GM12878 (cell line): ENCODE results near the gene METAP1D. TPM values are rescaled to one million over a fixed set of nuclear protein-coding genes. Genes with fewer than 3 reads are reported as not detected.

Experiments
- ATAC-seq: fragments of 200-7000 bp; cut with Tn5 transposase; 3 replicates; pipeline ENCODE4 v1.9.1; 2020; ENCODE audit warnings: mild to moderate bottlenecking, moderate library complexity
- BruUV-seq: library from RNA; stranded (reverse); fragments of 400-500 nt; replicated peaks from 2 replicates; lab custom pipeline; 2021; lab: Mats Ljungman, UMichigan
- CTCF ChIA-PET: fragments of 300-600 bp; sonication (Branson Sonifier 250); formaldehyde crosslinking; extraction: SDS; loops from one replicate; lab custom pipeline; 2021; ENCODE audit warnings: inconsistent platforms; lab: Yijun Ruan, JAX
- POLR2A ChIA-PET: fragments of 350-600 bp; formaldehyde crosslinking; extraction: SDS; loops from one replicate; lab custom pipeline; 2021; ENCODE audit warnings: inconsistent platforms; lab: Charles Lee
- RAD21 ChIA-PET: fragments of 300-600 bp; sonication (Branson Sonifier 250); formaldehyde crosslinking; loops from one replicate; lab custom pipeline; 2023; ENCODE audit warnings: antibody characterized with exemption; ENCODE audit not compliant: unreplicated experiment; lab: Charles Lee
- SMC1A ChIA-PET: fragments of 300-600 bp; sonication (Branson Sonifier 250); formaldehyde crosslinking; loops from one replicate; lab custom pipeline; 2023; ENCODE audit not compliant: unreplicated experiment, uncharacterized antibody; lab: Charles Lee
- DNase-seq: peaks from one replicate; pipeline ENCODE4 v3.0.0-alpha.2; 2011; ENCODE audit warnings: low read depth, low spot score
- FAIRE-seq: peaks from 3 replicates; lab custom pipeline; 2011; peaks lifted over from hg19 to GRCh38; lab: Jason Lieb, UNC
- H2AFZ ChIP-seq: 2 replicates; pipeline ENCODE4 v1.6.0; 2011; ENCODE audit warnings: low read depth, low read length, control low read depth; ENCODE audit not compliant: control insufficient read depth
- H3K27ac ChIP-seq: 2 replicates; pipeline ENCODE4 v1.5.1; 2011; ENCODE audit warnings: control low read depth; ENCODE audit not compliant: control insufficient read depth, insufficient read depth
- H3K27me3 ChIP-seq, 2 experiments: replicated peaks in 1 of 2; 2 replicates each; pipeline versions ENCODE4 v1.6.0 to v1.6.1; 2011; ENCODE audit warnings: low read length in 1 of 2; ENCODE audit not compliant: control insufficient read depth in 2 of 2, insufficient read depth in 2 of 2
- H3K36me3 ChIP-seq, 2 experiments: 2 replicates each; pipeline ENCODE4 v1.5.1; 2011; ENCODE audit warnings: low read length in 1 of 2; ENCODE audit not compliant: control insufficient read depth in 2 of 2, insufficient read depth in 2 of 2
- H3K4me1 ChIP-seq: 2 replicates; pipeline ENCODE4 v1.6.1; 2011; ENCODE audit warnings: mild to moderate bottlenecking, low read length, moderate library complexity, mixed read lengths; ENCODE audit not compliant: control insufficient read depth, insufficient read depth
- H3K4me2 ChIP-seq: 2 replicates; pipeline ENCODE4 v1.6.0; 2011; ENCODE audit warnings: control low read depth; ENCODE audit not compliant: control insufficient read depth, insufficient read depth
- H3K4me3 ChIP-seq: fragments of 200-600 bp; sonication (generic); 2 replicates; pipeline ENCODE4 v1.5.1; 2016
- H3K79me2 ChIP-seq: 2 replicates; pipeline ENCODE4 v1.6.0; 2011; ENCODE audit warnings: low read length; ENCODE audit not compliant: control insufficient read depth, insufficient read depth
- H3K9ac ChIP-seq: 2 replicates; pipeline ENCODE4 v1.8.0; 2011; ENCODE audit warnings: low read length, control low read depth, mixed read lengths; ENCODE audit not compliant: control insufficient read depth, insufficient read depth
- H3K9me3 ChIP-seq: replicated peaks from 3 replicates; pipeline ENCODE4 v1.5.1; 2011; ENCODE audit warnings: mild to moderate bottlenecking, low read length; ENCODE audit not compliant: control insufficient read depth, insufficient read depth
- H4K20me1 ChIP-seq: 2 replicates; pipeline ENCODE4 v1.6.0; 2011; ENCODE audit not compliant: control insufficient read depth, insufficient read depth
- BMI1 ChIP-seq: fragments of 450-650 bp; IDR thresholded peaks from 2 replicates; pipeline ENCODE4 v1.6.1; 2016; ENCODE audit warnings: mild to moderate bottlenecking, moderate library complexity, borderline replicate concordance
- BRCA1 ChIP-seq: IDR thresholded peaks from 2 replicates; pipeline ENCODE4 v1.6.1; 2011; ENCODE audit warnings: low read depth, low read length, improper control_type of control experiment
- CHD2 ChIP-seq: IDR thresholded peaks from 2 replicates; pipeline ENCODE4 v1.6.1; 2011; ENCODE audit warnings: low read depth, low read length, improper control_type of control experiment, borderline replicate concordance
- EED ChIP-seq: sonication (generic); IDR thresholded peaks from 2 replicates; pipeline ENCODE4 v1.6.1; 2016; ENCODE audit warnings: antibody characterized with exemption, low read depth
- HCFC1 ChIP-seq: fragments of 150-350 bp; IDR thresholded peaks from 2 replicates; pipeline ENCODE4 v1.6.1; 2014; ENCODE audit warnings: low read length
- IRF3 ChIP-seq: fragments of 450-650 bp; IDR thresholded peaks from 2 replicates; pipeline ENCODE4 v1.6.1; 2014; ENCODE audit warnings: mild to moderate bottlenecking
- NFYB ChIP-seq: IDR thresholded peaks from 2 replicates; pipeline ENCODE4 v1.6.1; 2011; ENCODE audit warnings: low read depth, mild to moderate bottlenecking, low read length, improper control_type of control experiment, moderate library complexity; ENCODE audit not compliant: insufficient read depth
- PRDM15 ChIP-seq: fragments of 450-650 bp; formaldehyde crosslinking; IDR thresholded peaks from 2 replicates; pipeline ENCODE4 v1.4.0; 2020; ENCODE audit warnings: mild to moderate bottlenecking, moderate library complexity
- RAD51 ChIP-seq: fragments of 450-650 bp; IDR thresholded peaks from 2 replicates; pipeline ENCODE4 v1.6.1; 2016; ENCODE audit warnings: moderate library complexity, mild to moderate bottlenecking, inconsistent platforms
- RCOR1 ChIP-seq: conservative IDR thresholded peaks from 2 replicates; pipeline ENCODE4 v1.6.1; 2012; ENCODE audit warnings: low read depth, low read length, improper control_type of control experiment
- SKIL ChIP-seq: fragments of 450-650 bp; IDR thresholded peaks from 2 replicates; pipeline ENCODE4 v1.6.1; 2017; ENCODE audit warnings: mild to moderate bottlenecking, low read depth, inconsistent platforms; ENCODE audit not compliant: poor library complexity, severe bottlenecking
- STAT3 ChIP-seq: IDR thresholded peaks from 2 replicates; pipeline ENCODE4 v1.6.1; 2011; ENCODE audit warnings: low read depth, low read length, improper control_type of control experiment
- WRNIP1 ChIP-seq: IDR thresholded peaks from 2 replicates; pipeline ENCODE4 v1.6.1; 2011; ENCODE audit warnings: low read depth, low read length, improper control_type of control experiment, borderline replicate concordance
- WGBS: methylation state at CpG from one replicate; pipeline ENCODE4 v1.1.6; 2016; ENCODE audit warnings: low lambda C conversion rate; ENCODE audit not compliant: insufficient replicate concordance, insufficient coverage; ENCODE audit errors: missing lambda C conversion rate; 5-methylcytosine and 5-hydroxymethylcytosine counted together
- in situ Hi-C: fragments of 300-500 bp; cut with MboI; formaldehyde crosslinking; loops from 9 replicates; pipeline ENCODE4 v1.14.3; 2018; ENCODE audit warnings: mixed read lengths
- intact Hi-C: fragments of 100-400 bp; cut with micrococcal nuclease; formaldehyde crosslinking; loops from one replicate; pipeline ENCODE4 v1.14.2; 2022; ENCODE audit not compliant: unreplicated experiment
- polyA plus RNA-seq, 11 experiments: library from polyadenylated mRNA; depleted of rRNA in 4 of 11; unstranded in 6 of 11; stranded (reverse) in 5 of 11; fragments of >200 nt; fragmentation: Nextera tagmentation in 4 of 11; fragmentation: Illumina TruSeq in 1 of 11; extraction: Ambion mirVana in 4 of 11; extraction: Trizol in 1 of 11; gene quantifications; 1 replicate in 1 of 11; 2 replicates in 10 of 11; pipeline versions ENCODE4 v1.2.1 to v1.2.3, GENCODE V29; 2011 to 2016; ENCODE audit warnings: inconsistent platforms in 2 of 11, missing spikeins in 2 of 11, low read depth in 1 of 11
- total RNA-seq, 4 experiments: library from RNA; depleted of rRNA in 3 of 4; stranded (reverse); fragments of >200 nt in 3 of 4; fragmentation: Illumina TruSeq in 1 of 4; extraction: Trizol in 1 of 4; gene quantifications; 2 replicates each; pipeline versions ENCODE4 v1.2.1 to v1.2.3, GENCODE V29; 2013 to 2021

METAP1D gene
- total and polyA plus RNA-seq, 10 of the 15 experiments (the other 5 are each of a cell fraction or from before 2014, with no cell fraction given): 4.5 to 12.1 (median 7.8) TPM

GRCh38 chr2:172085460-172086159 lies 85.9 kb downstream of the METAP1D start, which contains the start of gene DLX1:
TSS of gene DLX1 (plus strand) at chr2:172085507. CDS start at chr2:172085678, 171 bp downstream.
- Histone ChIP-seq H3K27ac (no peak within 1 kb of the TSS), H3K27me3 (peaks cover 45 to 72% of the 10 kb centered on the region in 2 experiments), H2AFZ (peak within 1 kb of the TSS; percentile 80), H3K9ac (no peak within 1 kb of the TSS), H3K36me3 (no peaks in the 10 kb centered on the region), H3K4me2 (peak within 1 kb of the TSS; percentile 97), H3K79me2 (no peaks in the 10 kb centered on the region), H4K20me1 (peaks cover 10% of the 10 kb centered on the region), H3K9me3 (no peaks in the 10 kb centered on the region; the same call in 2 of the 3 replicates)
- RAD21 ChIA-PET: no interaction called here
- BruUV-seq: no TSS peak
- SMC1A ChIA-PET: interaction anchor here (1.0 to 1.4 kb wide), 2 partner anchors 12 to 35 kb away, joined by 3 to 4 read pairs; no protein-coding TSS in a partner anchor
- ATAC-seq (peak; percentile 9), FAIRE-seq (no peak)
- in situ Hi-C loops: no loop called here
- CTCF ChIA-PET: interaction anchor here (0.9 to 1.0 kb wide), 3 partner anchors 13 to 377 kb away, joined by 3 read pairs; no protein-coding TSS in a partner anchor
- POLR2A ChIA-PET: no interaction called here
- TF ChIP-seq STAT3: no peak
- no peak for TF ChIP-seq SKIL
- TF ChIP-seq NFYB: peak; percentile 82; the same call in 1 of the 2 replicates
- no peak for TF ChIP-seq BMI1
- TF ChIP-seq RCOR1: no peak
- TF ChIP-seq CHD2: 0 out of 2 replicates have a peak, but pooled peaks have one; percentile 16
- TF ChIP-seq EED: no peak
- no peak for TF ChIP-seq RAD51
- no peak for TF ChIP-seq WRNIP1
- peak; percentile 21; the same call in 1 of the 2 replicates for TF ChIP-seq BRCA1
- no peak for TF ChIP-seq IRF3
- no peak for TF ChIP-seq PRDM15 (CRISPR knock-in tag)
- no peak for TF ChIP-seq HCFC1
- TF ChIP-seq, all 136 proteins: peak for 3
- no peak for DNase-seq
- Histone ChIP-seq H3K4me1 (peaks cover 17% of the 10 kb centered on the region), H3K4me3 (peak within 1 kb of the TSS; percentile 69)
- 26% methylated on average over 28 of the region's 34 CpGs for WGBS
- intact Hi-C loops: loop anchor here (5.0 kb wide), 1 partner anchor 88 kb away; the partner anchor contains the start of gene METAP1D
